Measurements from ENCODE around the gene SLC12A4. TPM values are rescaled to one million over a fixed set of nuclear protein-coding genes. Genes with fewer than 3 reads are reported as not detected.

SLC12A4 gene
- total and polyA plus RNA-seq, 4 donors = 8.0 to 37.3 (median 17.1) TPM

DNA sequence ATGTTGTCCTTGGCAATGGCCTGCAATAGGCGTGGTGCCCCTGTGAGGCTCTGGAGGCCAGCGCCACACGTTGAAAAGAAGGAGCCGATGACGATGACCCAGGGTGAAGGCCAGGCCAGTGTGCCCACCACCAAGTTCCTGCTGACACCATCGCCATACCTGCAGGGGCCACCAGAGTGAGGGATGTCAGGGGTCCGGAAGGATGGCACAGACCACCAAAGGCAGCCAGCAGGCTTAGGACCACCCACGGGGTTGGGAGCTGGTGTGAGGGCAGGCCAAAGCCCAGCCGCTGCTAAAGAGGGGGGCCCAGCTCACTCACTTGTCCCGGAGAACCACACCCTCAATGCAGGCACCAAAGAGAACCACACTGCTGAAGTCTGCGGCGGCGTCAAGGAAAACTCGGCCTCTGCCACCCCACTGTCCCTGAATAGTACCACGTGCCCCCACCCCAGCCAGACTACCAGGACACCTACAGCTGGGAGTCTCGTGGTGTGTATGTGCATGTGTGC, 18.0 kb downstream of the SLC12A4 start (continued):
- no peak for TF ChIP-seq ZBTB33 (IDR thresholded peaks at IDR 0.05)
- TF ChIP-seq RXRA (IDR thresholded peaks at IDR 0.05) = no peak
- TF ChIP-seq SP1 (IDR thresholded peaks at IDR 0.05) = no peak

- H3K27me3 ChIP-seq (ENCODE audit: control insufficient read depth in 4 of 4, insufficient read depth in 4 of 4, low read length in 3 of 4) = no peaks in the 10 kb centered on the region
- DNase-seq (ENCODE audit: low spot score) = no peak
- 94% methylated on average over 11 of the region's 11 CpGs for WGBS
These were observed 18.8 kb downstream of the SLC12A4 start for GRCh38 chr16:67949645-67950044.

More at GRCh38 chr16:67949645-67950044, 18.8 kb downstream of the SLC12A4 start:
- no peak overlapping the region for H3K27ac ChIP-seq (ENCODE audit: low read depth in 1 of 2, low read length in 2 of 2)
- no peak for TF ChIP-seq JUND (IDR thresholded peaks at IDR 0.05)
- no peak for TF ChIP-seq RAD21 (IDR thresholded peaks at IDR 0.05)
- no peak for TF ChIP-seq TAF1 (conservative IDR thresholded peaks at IDR 0.05)
- TF ChIP-seq ZBTB33 (IDR thresholded peaks at IDR 0.05) = no peak
- no peak for TF ChIP-seq GABPA (IDR thresholded peaks at IDR 0.05 in 1 of 2, conservative IDR thresholded peaks at IDR 0.05 in 1 of 2)
- TF ChIP-seq, protein P1, sequence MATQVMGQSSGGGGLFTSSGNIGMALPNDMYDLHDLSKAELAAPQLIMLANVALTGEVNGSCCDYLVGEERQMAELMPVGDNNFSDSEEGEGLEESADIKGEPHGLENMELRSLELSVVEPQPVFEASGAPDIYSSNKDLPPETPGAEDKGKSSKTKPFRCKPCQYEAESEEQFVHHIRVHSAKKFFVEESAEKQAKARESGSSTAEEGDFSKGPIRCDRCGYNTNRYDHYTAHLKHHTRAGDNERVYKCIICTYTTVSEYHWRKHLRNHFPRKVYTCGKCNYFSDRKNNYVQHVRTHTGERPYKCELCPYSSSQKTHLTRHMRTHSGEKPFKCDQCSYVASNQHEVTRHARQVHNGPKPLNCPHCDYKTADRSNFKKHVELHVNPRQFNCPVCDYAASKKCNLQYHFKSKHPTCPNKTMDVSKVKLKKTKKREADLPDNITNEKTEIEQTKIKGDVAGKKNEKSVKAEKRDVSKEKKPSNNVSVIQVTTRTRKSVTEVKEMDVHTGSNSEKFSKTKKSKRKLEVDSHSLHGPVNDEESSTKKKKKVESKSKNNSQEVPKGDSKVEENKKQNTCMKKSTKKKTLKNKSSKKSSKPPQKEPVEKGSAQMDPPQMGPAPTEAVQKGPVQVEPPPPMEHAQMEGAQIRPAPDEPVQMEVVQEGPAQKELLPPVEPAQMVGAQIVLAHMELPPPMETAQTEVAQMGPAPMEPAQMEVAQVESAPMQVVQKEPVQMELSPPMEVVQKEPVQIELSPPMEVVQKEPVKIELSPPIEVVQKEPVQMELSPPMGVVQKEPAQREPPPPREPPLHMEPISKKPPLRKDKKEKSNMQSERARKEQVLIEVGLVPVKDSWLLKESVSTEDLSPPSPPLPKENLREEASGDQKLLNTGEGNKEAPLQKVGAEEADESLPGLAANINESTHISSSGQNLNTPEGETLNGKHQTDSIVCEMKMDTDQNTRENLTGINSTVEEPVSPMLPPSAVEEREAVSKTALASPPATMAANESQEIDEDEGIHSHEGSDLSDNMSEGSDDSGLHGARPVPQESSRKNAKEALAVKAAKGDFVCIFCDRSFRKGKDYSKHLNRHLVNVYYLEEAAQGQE (IDR thresholded peaks at IDR 0.05) = no peak
- no peak for TF ChIP-seq FOXA2 (IDR thresholded peaks at IDR 0.05)
- no peak for TF ChIP-seq SP1 (IDR thresholded peaks at IDR 0.05)
- TF ChIP-seq RXRA (IDR thresholded peaks at IDR 0.05) = no peak
- no peak for TF ChIP-seq FOXA1 (IDR thresholded peaks at IDR 0.05)
- TF ChIP-seq YY1 (IDR thresholded peaks at IDR 0.05) = no peak
- TF ChIP-seq, protein P2, sequence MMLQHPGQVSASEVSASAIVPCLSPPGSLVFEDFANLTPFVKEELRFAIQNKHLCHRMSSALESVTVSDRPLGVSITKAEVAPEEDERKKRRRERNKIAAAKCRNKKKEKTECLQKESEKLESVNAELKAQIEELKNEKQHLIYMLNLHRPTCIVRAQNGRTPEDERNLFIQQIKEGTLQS (IDR thresholded peaks at IDR 0.05) = no peak
- TF ChIP-seq EGR1 (IDR thresholded peaks at IDR 0.05; ENCODE audit: low read depth in 2 of 2) = no peak
- TF ChIP-seq NR2F2 (IDR thresholded peaks at IDR 0.05) = no peak
- TF ChIP-seq HNF4G (IDR thresholded peaks at IDR 0.05) = no peak
- H3K9me3 ChIP-seq (ENCODE audit: control insufficient read depth in 4 of 4, low read length in 3 of 4) = no peaks in the 10 kb centered on the region
- H3K4me3 ChIP-seq (ENCODE audit: low read depth in 1 of 3, low read length in 3 of 3) = no peak overlapping the region
- H3K4me1 ChIP-seq (ENCODE audit: control insufficient read depth in 4 of 4, insufficient read depth in 4 of 4, low read length in 3 of 4) = peaks cover 7 to 29% (median 23%) of the 10 kb centered on the region in 4 donors
- H3K36me3 ChIP-seq (ENCODE audit: control insufficient read depth in 4 of 4, insufficient read depth in 3 of 4, low read depth in 1 of 4, low read length in 3 of 4) = peaks cover 12 to 65% (median 24%) of the 10 kb centered on the region in 4 donors
- H3K9ac ChIP-seq (ENCODE audit: low read depth in 1 of 2, low read length in 2 of 2) = no peak overlapping the region

Measured in liver (tissue), 9 donors.